Cardiac muscle cell (in vitro differentiated cells and primary cell): ENCODE results near the gene R3HCC1L. TPM values are rescaled to one million over a fixed set of nuclear protein-coding genes. Genes with fewer than 3 reads are reported as not detected.

Experiments
- DNase-seq, 2 donors: peaks; one replicate each; pipeline versions ENCODE4 v3.0.0 to v3.0.0-alpha.2; 2010 to 2017; ENCODE audit warnings: low read depth in 1 of 2, low spot score in 1 of 2
- H3K27ac ChIP-seq: fragments of 200-600 bp; sonication (generic); 2 replicates; pipeline ENCODE4 v1.5.1; 2016
- H3K27me3 ChIP-seq: fragments of 200-600 bp; sonication (generic); 2 replicates; pipeline ENCODE4 v1.6.0; 2016; ENCODE audit warnings: control low read depth
- H3K36me3 ChIP-seq: fragments of 200-600 bp; sonication (generic); 2 replicates; pipeline ENCODE4 v1.5.1; 2016; ENCODE audit warnings: control low read depth
- H3K4me1 ChIP-seq: fragments of 200-600 bp; sonication (generic); 2 replicates; pipeline ENCODE4 v1.8.1; 2017; ENCODE audit warnings: low read depth, mild to moderate bottlenecking, mixed run types
- H3K4me3 ChIP-seq: fragments of 200-600 bp; sonication (generic); 2 replicates; pipeline ENCODE4 v1.5.1; 2016; ENCODE audit warnings: mild to moderate bottlenecking
- H3K9me3 ChIP-seq: fragments of 200-600 bp; sonication (generic); 2 replicates; pipeline ENCODE4 v1.5.1; 2017; ENCODE audit warnings: low read depth, mild to moderate bottlenecking, control low read depth
- polyA plus RNA-seq: library from polyadenylated mRNA; unstranded; fragments of >200 nt; fragmentation: Nextera tagmentation; extraction: Ambion mirVana; gene quantifications from 2 replicates; pipeline ENCODE4 v1.2.1, GENCODE V29; 2016
- total RNA-seq: library from RNA; depleted of rRNA; stranded (reverse); fragments of >200 nt; gene quantifications from 2 replicates; pipeline ENCODE4 v1.2.3, GENCODE V29; 2016
- TF ChIP-seq, protein P1 (sequence below): IDR thresholded peaks from 2 replicates; pipeline ENCODE4 v1.5.1; 2012; ENCODE audit warnings: low read depth, mild to moderate bottlenecking, low read length

R3HCC1L gene
- total and polyA plus RNA-seq, 2 experiments from 2014 or later, result 15.8 to 16.9 TPM

DNA sequence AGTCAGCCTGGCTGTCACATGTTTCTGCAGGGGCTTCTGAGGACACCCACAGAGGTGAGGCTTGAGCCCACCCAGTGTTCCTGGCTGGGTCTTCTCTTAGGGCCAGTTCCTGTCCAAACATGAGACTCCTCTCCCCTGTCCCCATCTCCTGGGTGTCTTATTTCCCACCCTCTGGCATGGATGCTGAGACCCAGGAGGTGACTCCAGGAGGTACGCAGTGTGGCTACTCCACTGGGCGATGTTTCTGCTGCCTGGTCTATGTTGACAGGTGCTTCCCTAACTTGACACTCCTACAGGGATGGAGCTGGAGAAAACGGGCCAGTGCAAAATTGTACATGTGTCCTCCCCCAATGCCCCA lies 159.8 kb downstream of the R3HCC1L start:
- H3K27ac ChIP-seq, result no peak overlapping the region
- H3K4me1 ChIP-seq, result no peaks in the 10 kb centered on the region
- no peak for DNase-seq
- H3K27me3 ChIP-seq, result no peaks in the 10 kb centered on the region
- H3K4me3 ChIP-seq, result no peak overlapping the region
- TF ChIP-seq, protein P1, sequence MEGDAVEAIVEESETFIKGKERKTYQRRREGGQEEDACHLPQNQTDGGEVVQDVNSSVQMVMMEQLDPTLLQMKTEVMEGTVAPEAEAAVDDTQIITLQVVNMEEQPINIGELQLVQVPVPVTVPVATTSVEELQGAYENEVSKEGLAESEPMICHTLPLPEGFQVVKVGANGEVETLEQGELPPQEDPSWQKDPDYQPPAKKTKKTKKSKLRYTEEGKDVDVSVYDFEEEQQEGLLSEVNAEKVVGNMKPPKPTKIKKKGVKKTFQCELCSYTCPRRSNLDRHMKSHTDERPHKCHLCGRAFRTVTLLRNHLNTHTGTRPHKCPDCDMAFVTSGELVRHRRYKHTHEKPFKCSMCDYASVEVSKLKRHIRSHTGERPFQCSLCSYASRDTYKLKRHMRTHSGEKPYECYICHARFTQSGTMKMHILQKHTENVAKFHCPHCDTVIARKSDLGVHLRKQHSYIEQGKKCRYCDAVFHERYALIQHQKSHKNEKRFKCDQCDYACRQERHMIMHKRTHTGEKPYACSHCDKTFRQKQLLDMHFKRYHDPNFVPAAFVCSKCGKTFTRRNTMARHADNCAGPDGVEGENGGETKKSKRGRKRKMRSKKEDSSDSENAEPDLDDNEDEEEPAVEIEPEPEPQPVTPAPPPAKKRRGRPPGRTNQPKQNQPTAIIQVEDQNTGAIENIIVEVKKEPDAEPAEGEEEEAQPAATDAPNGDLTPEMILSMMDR, result no peak
- no peaks in the 10 kb centered on the region for H3K36me3 ChIP-seq
- H3K9me3 ChIP-seq, result no peaks in the 10 kb centered on the region

Other genes with a start within 250 kb of the R3HCC1L start
- 0.30 and 3.1 TPM in 2 replicates for gene CRTAC1, start 104.0 kb upstream of the R3HCC1L start, total RNA-seq
- 0.96 and 8.0 TPM in 2 replicates for gene CRTAC1, start 104.0 kb upstream of the R3HCC1L start, polyA plus RNA-seq
- gene LOXL4, start 133.5 kb downstream of the R3HCC1L start, total RNA-seq, result 2.2 and 10.9 TPM in 2 replicates
- 3.1 and 9.1 TPM in 2 replicates for gene LOXL4, start 133.5 kb downstream of the R3HCC1L start, polyA plus RNA-seq